DMS79 treated with DMSO at 0.1 percent for 48 hours (cell line): ENCODE data around the gene GATA1.
"Not testable (repeated sequence)": the region's sequence is repeated elsewhere in the genome, so short reads cannot be mapped to it uniquely, and the experiment has no call there.

Source experiments
- DNase-seq: peaks from one replicate; lab custom pipeline; 2025; lab: John Stamatoyannopoulos, UW

Gene GATA1

GRCh38 chrX:48815266-48815665, 28.9 kb downstream of the GATA1 start:
- no peak for DNase-seq

DNA sequence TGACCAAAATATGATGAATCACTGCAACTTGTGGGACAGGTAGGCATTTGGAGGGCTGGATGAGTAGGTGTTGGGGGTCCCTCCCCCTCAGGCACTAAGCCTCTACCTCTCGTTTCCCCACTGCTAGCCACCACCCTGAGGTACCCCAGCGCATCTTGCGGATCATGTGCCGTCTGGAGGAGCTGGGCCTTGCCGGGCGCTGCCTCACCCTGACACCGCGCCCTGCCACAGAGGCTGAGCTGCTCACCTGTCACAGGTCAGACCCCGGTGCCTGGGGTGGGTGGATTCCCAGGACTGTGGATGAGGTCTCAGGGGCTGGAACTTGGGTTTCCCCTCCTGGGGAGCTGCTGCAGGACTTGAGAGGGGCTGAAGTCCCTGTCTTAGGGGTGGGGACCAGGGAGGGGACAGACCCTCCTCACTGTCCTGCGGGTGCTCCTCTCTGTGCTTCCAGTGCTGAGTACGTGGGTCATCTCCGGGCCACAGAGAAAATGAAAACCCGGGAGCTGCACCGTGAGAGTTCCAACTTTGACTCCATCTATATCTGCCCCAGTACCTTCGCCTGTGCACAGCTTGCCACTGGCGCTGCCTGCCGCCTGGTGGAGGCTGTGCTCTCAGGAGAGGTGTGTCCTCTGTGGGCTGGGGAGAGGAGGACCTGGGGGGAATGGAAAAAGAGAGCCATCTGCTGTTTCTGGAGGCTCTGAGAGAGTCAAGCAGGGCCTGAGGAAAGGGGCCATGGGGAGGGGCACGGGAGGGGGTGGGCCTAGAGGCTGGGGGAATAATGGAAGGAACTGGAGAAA, 29.8 kb downstream of the GATA1 start:
- no peak for DNase-seq

DNA sequence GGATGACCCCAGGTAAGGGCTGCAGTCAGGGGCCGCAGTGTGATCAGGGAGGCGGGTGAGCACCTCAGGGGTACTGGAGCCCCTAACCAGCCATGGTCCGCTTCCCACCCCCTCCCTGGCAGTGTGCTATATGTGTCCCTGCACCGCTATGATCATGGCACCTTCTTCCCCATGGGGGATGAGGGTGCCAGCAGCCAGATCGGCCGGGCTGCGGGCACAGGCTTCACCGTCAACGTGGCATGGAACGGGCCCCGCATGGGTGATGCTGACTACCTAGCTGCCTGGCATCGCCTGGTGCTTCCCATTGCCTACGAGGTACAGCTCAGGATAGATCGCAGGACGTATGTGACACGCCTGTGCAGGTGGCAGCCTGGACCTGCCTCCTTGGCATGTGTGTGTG, 31.7 kb downstream of the GATA1 start:
- no peak for DNase-seq

- no peak for DNase-seq
Measured at GRCh38 chrX:48818866-48819265, 32.5 kb downstream of the GATA1 start.

- DNase-seq = not testable (repeated sequence)
Measured at GRCh38 chrX:48819394-48819793, 33.0 kb downstream of the GATA1 start.

DNA sequence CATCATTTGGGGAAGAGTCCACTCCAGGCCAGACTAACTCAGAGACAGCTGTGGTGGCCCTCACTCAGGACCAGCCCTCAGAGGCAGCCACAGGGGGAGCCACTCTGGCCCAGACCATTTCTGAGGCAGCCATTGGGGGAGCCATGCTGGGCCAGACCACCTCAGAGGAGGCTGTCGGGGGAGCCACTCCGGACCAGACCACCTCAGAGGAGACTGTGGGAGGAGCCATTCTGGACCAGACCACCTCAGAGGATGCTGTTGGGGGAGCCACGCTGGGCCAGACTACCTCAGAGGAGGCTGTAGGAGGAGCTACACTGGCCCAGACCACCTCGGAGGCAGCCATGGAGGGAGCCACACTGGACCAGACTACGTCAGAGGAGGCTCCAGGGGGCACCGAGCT, 36.7 kb downstream of the GATA1 start:
- DNase-seq = no peak

GRCh38 chrX:48824066-48824465, 37.7 kb downstream of the GATA1 start:
- no peak for DNase-seq

- DNase-seq = no peak
Measured at GRCh38 chrX:48826135-48826875, 39.9 kb downstream of the GATA1 start, which contains the start of gene ERAS. ERAS (plus strand) TSS chrX:48826513; CDS start chrX:48829124, 2,611 bp downstream.

DNA sequence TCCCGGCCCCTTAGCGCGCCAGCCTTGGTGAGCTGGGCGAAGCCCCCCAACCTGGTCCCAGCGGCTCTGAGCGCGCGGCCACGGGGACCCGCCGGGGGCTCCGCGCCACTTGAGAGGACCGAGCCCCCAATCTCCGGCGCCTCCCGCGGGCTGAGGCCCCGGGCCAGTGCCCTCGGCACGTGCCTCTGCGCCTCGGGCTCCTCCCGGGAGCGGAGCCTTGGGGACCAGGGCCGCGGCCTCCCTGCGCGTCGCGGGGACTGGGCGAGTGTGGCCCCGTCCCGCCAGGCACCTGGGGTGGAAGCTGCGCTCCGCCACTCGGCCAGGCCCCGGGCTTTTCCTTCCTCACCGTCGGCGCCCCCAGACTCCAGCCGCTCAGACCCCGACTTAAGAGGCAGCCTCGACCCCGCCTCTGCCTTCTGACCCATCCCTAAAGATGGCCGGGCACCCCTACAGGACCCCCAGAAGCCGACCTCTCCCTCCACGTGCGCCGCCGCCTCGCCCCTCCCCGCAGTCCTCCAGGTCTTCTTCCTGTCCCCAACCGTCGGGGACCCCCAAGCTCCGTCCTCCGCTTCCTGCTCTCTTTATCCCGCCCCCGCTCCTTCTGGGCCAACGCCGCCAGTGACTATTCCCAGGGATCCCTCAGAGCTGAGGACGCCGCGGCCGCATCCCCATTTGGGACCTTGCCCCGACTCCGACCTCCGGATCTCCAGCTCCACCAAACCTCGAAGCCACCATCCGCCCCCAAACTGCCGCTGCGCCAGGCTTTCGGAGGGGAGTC, 40.7 kb downstream of the GATA1 start:
- DNase-seq = no peak

- no peak for DNase-seq
Measured at GRCh38 chrX:48827654-48827968, 41.2 kb downstream of the GATA1 start.

DNA sequence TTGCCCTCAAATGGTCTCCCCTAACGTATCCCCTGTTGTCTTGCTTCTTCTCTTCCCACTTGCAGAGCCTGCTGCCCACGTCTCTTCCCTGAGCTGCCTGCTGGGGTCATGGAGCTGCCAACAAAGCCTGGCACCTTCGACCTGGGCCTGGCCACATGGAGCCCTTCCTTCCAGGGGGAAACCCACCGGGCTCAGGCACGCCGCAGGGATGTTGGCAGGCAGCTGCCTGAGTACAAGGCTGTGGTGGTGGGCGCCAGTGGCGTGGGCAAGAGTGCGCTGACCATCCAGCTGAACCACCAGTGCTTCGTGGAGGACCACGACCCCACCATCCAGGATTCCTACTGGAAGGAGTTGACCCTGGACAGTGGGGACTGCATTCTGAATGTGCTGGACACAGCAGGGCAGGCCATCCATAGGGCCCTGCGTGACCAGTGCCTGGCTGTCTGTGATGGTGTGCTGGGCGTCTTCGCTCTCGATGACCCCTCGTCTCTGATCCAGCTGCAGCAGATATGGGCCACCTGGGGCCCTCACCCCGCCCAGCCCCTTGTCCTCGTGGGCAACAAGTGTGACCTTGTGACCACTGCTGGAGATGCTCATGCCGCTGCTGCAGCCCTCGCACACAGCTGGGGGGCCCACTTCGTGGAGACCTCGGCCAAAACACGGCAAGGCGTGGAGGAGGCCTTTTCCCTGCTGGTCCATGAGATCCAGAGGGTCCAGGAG, 42.8 kb downstream of the GATA1 start:
- no peak for DNase-seq

- DNase-seq = no peak
Measured at GRCh38 chrX:48831136-48831908, 44.9 kb downstream of the GATA1 start.

GRCh38 chrX:48831909-48832291, 45.5 kb downstream of the GATA1 start:
- no peak for DNase-seq

- DNase-seq = no peak
Measured at GRCh38 chrX:48833542-48834138, 47.2 kb downstream of the GATA1 start.

DNA sequence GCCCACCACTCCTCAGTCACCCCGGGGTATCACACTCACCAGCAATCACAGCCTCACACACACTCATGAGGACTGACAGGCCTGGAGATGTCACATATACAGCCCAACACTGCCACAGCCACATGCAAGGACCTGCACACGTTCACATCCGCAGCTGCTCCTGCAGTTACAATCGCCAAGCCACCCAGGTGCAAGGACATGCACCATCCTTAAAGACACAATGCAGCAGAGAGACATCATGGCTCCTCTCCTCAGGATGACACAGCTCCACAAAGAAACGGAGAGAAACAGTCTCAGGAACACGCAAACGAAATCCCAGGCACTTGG, 48.0 kb downstream of the GATA1 start:
- DNase-seq = peak; percentile 2

- peak; percentile 49 for DNase-seq
Measured at GRCh38 chrX:48835524-48836329, 49.3 kb downstream of the GATA1 start, which contains the start of gene PCSK1N. PCSK1N (minus strand) TSS chrX:48835610; CDS start chrX:48835532, 78 bp downstream.

- no peak for DNase-seq
Measured at GRCh38 chrX:48839686-48840085, 53.3 kb downstream of the GATA1 start.
